ENCODE data around the gene MYO5A.
"Not testable (repeated sequence)": the region's sequence is repeated elsewhere in the genome, so short reads cannot be mapped to it uniquely, and the experiment has no call there.

Gene MYO5A

DNA sequence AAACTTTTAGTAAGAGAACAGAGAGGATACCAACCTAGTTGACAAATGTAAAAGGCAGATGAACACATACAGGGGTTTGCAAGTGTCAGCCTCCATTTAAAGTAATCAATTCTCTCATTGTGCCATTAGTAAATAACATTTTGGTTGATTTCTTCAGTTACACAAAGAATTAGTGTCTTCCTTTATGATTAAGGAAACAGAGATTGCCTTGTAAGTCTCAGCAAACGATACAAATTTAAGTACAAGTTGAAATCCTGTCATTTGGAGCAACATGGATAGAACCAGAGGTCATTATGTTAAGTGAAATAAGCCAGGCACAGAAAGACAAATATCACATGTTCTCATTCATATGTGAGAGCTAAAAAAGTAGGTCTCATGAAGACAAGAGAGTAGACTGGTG lies 26.1 kb downstream of the MYO5A start:
- no peak for DNase-seq

DNA sequence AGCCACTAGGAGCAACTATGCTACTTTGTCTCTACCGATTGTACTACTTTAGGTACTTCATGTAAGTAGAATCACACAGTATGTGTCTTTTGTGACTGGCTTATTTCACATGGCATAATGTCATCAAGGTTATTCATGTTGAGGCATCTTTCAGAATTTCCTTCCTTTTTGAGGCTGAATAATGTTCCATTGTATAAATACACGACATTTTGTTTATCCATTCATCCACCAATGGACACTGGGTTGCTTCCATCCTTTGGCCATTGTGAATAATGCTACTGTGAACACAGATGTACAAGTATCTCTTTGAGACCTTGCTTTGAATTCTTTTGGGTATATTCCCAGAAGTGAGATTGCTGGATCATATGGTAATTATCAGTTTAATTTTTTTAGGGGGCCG lies 29.2 kb downstream of the MYO5A start:
- DNase-seq, result no peak

DNA sequence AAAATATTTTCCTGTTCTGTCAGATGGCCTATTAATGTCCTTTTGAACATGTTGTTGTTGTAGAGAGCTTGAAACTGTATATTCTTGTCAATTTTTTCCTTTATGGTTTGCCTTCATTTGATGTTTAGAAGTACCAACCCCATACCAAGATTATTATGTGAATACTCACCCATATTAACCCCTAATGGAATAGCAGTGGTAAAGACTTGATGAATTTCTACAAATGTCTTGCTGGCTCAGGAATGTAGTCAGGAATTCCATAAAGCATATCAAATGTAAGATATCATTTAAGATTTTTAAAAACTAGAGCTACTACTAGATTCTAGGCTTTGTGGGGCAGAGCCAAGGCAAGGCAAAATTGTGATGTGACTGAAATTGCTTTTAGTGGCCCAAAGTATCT lies 30.0 kb downstream of the MYO5A start:
- DNase-seq, result no peak

DNA sequence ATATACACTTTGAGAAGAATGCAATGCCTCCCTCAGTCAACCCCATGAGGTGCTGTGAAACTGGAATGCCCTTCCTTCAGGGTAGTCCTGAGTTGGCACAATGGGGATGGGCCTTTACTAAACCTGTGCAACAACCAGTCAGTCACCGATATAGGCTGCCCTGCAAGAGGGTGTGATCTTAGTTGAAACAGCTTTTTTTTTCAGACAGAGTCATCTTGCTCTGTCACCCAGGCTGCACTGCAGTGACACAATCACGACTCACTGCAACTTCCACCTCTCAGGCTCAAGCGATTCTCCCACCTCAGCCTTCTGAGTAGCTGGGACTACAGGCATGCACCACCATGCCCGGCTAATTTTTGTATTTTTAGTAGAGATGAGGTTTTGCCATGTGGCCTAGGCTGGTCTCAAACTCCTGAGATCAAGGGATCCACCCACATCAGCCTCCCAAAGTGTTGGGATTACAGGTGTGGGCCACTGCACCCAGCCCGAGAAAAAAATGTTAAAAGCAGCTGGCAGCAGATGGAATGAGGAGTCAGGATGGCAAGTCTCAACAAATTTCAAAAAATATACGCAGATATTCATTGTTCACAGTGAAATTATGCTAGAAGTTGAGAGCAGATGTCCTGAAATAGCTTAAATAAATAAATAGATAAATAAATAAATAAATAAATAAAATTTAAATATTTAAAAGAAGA lies 31.8 kb downstream of the MYO5A start:
- peak; percentile 8 for DNase-seq

GRCh38 chr15:52496175-52496574 lies 32.5 kb downstream of the MYO5A start:
- DNase-seq, result no peak

- DNase-seq, result no peak
These were observed 33.6 kb downstream of the MYO5A start for GRCh38 chr15:52495125-52495524.

GRCh38 chr15:52493968-52494367 lies 34.7 kb downstream of the MYO5A start:
- DNase-seq, result no peak

DNA sequence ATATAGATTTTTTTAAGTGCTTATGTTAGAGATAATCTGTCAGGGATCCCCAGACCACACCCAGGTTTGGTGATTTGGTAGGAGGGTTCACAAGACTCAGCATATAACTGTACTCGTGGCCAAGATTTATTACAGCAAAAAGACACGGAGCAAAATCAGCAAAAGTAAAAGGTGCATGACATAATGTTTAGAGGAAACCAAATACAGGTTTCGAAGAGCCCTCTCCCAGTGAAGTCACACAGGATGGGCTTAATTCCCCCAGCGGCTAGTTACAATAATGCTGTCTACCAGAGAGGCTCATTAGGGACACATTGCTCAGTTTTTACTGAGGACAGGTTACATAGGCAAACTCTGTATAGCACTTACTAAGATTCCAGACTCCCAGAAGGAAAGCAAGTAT lies 36.5 kb downstream of the MYO5A start:
- DNase-seq, result no peak

DNA sequence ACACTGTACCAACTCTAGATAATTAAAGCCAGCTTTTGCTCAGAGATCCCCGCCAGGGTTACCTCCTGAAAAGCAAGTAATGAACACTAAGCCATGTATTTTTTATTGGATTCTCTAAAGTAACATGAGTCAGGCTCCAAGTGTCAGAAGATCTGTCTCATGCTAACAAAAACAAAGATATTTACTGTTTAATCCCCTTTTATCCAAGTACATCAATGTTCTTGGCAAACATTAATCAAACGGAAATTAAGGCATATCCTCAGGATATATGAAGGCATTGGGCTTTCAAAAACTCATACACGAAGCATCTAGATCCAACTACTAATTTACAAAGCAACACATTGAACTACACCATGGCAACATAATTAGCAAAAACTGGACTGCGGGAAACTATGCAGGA lies 37.2 kb downstream of the MYO5A start:
- DNase-seq, result no peak

DNA sequence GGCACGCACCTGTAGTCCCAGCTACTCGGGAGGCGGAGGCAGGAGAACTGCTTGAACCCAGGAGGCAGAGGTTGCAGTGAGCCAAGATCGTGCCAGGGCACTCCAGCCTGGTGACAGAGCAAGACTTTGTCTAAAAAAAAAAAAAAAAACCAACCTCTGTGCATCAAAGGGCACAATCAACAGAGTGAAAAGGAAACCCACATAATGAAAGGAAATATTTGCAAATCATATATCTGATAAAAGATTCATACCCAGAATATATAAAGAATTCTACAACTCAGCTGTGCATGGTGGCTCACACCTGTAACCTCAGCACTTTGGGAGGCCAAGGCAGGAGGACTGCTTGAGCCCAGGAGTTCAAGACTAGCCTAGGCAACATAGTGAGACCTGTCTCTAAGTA lies 39.2 kb downstream of the MYO5A start:
- DNase-seq, result not testable (repeated sequence)

GRCh38 chr15:52488830-52489229 lies 39.9 kb downstream of the MYO5A start:
- DNase-seq, result no peak

DNA sequence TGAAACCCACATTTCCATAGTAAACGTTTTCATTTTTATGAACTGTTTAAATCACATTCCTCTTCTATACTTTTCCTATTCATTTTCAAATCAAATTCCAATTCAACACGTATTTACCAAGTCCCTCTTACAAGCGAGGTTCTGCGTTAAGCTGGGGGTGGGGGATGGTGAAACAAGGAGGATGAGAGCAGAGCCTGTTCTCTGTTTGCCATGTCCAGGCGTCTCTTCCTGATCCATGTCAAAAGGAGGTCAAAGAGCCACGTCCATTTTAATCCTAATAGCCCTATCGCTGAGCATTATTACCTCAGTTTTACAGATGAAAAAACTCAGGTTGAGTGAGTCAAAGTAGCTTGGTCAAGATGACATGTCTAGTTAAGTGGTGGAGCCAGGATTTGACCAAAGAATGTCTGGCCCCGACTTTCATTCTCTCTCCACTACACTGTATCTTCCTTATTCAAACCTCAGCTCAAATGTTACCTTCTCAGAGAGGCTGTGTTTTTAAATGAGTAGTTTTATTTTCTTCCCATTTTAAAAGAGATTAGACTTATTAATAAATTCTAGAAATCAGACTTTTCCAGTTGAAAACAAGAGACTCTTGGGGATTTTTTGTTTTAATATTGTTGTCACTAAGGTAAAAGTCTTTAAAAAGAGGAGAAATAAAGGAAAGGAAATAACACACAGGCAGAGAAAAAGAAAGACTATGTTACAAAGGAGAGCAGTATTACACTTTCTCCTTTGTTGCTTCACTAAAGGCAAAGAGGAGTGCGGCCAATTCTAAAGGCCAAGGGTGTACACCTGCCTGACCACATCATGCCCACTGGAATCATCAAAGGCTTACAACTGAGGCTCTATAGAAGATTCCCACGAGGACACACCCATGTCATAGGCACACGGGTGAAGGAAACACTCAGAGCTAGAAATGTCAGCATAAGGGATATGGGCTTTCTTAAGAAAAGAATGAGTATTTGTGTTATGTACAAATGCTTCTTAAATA lies 42.4 kb downstream of the MYO5A start:
- no peak for DNase-seq

- no peak for DNase-seq
These were observed 43.4 kb downstream of the MYO5A start for GRCh38 chr15:52485290-52485689.

GRCh38 chr15:52483707-52484106 lies 45.0 kb downstream of the MYO5A start:
- DNase-seq, result no peak

DNA sequence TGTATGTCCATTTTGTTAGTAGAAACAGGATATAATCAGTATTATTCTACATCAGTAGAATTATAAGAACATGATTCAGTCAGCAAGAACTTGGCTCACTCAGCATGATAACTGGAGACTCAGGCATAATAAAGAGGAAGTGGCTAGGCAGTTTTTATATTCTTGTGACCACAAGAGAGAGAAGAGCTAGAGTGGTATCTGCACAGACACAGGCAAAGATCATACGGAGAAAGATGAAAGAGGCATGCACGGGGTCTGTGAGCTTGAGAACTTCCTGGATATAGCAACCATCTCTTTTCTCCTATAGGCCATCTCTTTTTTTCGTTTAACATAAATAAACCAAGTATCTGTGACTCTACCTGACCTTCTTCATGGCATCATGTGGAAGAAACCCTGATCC lies 46.8 kb downstream of the MYO5A start:
- DNase-seq, result no peak

GRCh38 chr15:52480990-52481389 lies 47.7 kb downstream of the MYO5A start:
- peak; percentile 70 for DNase-seq

DNA sequence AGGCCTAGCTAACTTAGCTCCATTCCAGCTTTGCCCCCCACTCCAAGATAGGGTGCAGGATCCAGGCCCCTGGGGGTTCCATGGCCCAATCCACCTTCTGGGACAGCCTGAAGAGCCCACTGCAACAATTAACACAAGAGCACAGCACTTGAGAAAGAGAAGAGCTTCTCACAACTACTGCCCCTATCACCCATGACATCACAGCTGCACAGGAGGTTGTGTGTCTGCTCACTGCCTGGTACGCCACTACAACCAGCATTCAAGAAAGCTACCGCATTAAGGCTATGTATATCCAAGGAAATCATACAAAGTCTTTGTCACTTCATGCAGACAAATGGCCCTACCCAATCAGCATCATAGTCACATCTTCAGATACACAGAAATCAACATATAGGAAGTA lies 62.0 kb downstream of the MYO5A start:
- no peak for DNase-seq

GRCh38 chr15:52466134-52466701 lies 62.5 kb downstream of the MYO5A start:
- no peak for DNase-seq

DNA sequence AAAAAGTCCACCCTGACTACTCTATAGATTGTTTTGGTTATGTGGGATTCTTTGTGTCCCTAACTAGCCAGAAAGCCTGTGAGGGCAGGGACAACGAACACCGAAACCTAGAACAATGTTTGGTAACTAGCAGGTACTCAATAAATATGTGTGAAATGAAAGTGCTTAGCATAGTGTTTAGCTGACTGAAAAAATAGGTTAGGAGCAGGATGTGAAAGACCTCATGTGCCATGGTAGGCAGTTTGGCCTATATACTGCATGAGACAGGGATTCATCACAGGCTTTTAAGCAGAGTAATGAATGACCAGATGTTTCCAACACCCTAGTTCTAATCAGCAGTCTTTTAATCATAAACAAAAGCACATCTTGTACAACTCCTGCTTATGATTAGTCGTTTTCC lies 64.2 kb downstream of the MYO5A start:
- DNase-seq, result no peak

DNA sequence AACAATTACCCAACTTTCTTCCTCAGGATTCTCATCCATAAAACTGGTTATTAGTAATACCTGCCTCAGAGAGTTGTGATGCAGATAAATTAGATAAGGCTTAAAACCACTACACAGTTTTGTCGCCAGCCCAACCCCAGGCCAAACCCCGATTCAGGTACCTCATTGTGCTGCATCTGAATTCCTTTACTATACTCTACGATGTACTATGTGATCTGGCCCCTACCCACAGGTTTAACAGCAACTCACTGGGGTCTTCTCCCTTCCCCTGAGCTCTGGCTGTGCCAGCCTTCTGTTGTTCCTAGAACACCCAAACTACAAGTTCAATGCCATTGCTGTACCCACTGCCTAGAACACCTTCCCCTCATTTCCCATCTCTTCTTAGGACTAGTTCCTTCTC lies 64.6 kb downstream of the MYO5A start:
- no peak for DNase-seq

- DNase-seq, result no peak
These were observed 65.0 kb downstream of the MYO5A start for GRCh38 chr15:52463638-52464037.

DNA sequence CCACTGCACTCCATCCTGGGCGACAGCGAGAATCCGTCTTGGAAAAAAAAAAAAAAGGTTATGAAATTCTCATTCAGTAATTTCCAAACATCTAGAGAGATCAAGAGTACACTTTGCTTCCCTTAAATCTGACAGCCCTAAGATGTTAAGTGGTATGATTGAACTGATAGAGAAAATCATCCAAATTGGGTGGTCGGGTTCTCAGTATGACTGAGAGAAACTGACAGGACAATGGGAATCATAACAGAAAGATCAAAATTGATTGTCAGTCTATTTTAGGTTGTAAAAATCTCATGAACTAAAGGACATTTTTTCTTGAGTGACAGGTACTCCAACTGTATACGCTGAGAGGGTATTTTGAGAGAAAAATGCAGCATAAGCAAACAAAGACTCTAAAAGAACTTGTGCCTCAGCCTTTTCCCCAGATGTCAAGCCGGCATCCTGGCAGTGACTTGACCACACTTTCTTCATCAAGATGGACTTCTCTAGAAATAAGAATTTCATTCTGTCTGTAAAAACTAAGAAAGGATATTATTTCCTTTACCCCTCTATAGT lies 65.8 kb downstream of the MYO5A start:
- DNase-seq, result no peak

- DNase-seq, result not testable (repeated sequence)
These were observed 69.0 kb downstream of the MYO5A start for GRCh38 chr15:52459701-52460100.

- DNase-seq, result not testable (repeated sequence)
These were observed 69.4 kb downstream of the MYO5A start for GRCh38 chr15:52459265-52459664.

All from NCI-H1694 treated with DMSO at 0.1 percent for 48 hours (cell line).